ENCODE results near the gene MGLL.

DNA sequence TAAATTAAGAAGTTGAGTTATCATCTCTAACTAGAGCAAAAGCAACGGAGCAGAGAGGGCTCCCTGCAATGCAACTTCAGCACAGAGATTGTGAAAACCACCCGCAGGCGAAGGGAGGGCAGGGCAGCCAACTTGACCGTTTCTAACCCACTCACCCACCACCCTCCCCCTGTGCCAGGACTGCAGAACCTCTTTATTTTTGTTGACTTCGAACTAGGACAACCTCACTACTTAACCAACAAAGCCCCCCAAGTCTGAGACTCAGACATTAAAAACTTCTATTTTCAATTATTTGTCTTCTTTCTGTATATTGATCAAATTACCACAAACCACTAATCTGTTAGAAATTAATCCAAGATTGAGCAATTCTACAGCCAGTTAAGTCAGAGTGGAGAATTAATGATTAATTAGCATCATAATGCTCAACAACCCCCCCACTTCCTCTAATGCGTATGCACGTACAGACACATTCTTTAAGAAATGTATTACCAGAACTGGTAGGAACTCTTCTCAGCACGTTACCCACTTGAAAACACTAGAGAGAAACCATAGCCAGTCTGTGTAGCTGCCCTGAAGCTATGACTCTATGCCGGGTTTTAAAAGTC lies 2.0 kb downstream of the MGLL start:
- no peak for TF ChIP-seq POLR2A (IDR thresholded peaks at IDR 0.05)
- TF ChIP-seq, protein P1, sequence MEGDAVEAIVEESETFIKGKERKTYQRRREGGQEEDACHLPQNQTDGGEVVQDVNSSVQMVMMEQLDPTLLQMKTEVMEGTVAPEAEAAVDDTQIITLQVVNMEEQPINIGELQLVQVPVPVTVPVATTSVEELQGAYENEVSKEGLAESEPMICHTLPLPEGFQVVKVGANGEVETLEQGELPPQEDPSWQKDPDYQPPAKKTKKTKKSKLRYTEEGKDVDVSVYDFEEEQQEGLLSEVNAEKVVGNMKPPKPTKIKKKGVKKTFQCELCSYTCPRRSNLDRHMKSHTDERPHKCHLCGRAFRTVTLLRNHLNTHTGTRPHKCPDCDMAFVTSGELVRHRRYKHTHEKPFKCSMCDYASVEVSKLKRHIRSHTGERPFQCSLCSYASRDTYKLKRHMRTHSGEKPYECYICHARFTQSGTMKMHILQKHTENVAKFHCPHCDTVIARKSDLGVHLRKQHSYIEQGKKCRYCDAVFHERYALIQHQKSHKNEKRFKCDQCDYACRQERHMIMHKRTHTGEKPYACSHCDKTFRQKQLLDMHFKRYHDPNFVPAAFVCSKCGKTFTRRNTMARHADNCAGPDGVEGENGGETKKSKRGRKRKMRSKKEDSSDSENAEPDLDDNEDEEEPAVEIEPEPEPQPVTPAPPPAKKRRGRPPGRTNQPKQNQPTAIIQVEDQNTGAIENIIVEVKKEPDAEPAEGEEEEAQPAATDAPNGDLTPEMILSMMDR (IDR thresholded peaks at IDR 0.05), result no peak
- TF ChIP-seq POLR2AphosphoS5 (IDR thresholded peaks at IDR 0.05), result no peak
- TF ChIP-seq EP300 (IDR thresholded peaks at IDR 0.05), result no peak
